ENCODE data around the gene UBA1. TPM values are rescaled to one million over a fixed set of nuclear protein-coding genes. Genes with fewer than 3 reads are reported as not detected.

UBA1 gene
- total and polyA plus RNA-seq, 2 of the 13 experiments (the other 11 are each of a cell fraction or from before 2014, with no cell fraction given) = 93.3 to 129 TPM

DNA sequence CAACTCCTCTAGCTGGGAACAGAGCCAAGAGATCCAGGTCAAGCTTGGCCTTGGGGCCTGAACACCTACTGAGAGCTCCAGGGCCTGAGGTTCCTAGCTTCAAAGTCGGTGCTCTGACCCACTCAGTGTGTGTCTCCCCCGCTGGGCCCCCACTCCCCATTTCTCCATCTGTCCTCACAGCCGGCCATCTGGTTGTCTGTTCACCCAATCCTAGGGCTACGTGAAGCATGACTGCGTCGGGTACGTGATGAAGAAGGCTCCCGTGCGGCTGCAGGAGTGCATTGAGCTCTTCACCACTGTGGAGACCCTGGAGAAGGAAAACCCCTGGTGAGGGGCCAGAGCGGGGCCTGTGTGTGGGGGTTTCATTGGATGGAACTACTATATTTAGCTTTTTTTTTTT lies 51.5 kb downstream of the UBA1 start:
- BruUV-seq (replicated peaks) = no TSS peak
- no peak overlapping the region for H3K4me2 ChIP-seq (ENCODE audit: low read depth, low read length)
- peaks cover 1 to 30% of the 10 kb centered on the region in 2 experiments; a peak in 3 of 5 replicates for H3K36me3 ChIP-seq (replicated peaks in 1 of 2; ENCODE audit: control insufficient read depth in 1 of 2, insufficient read depth in 2 of 2, low read length in 2 of 2)
- H3K9ac ChIP-seq (ENCODE audit: insufficient read depth, low read depth, low read length) = no peak overlapping the region
- intact Hi-C loops (cut with micrococcal nuclease; ENCODE audit: unreplicated experiment) (no loop called here), in situ Hi-C loops (cut with HindIII; ENCODE audit: extremely low pct_ligation_motif_present, low pct_unique_long_range_greater_than_20kb) (no loop called here)
- H3K9me3 ChIP-seq (ENCODE audit: low read length) = no peaks in the 10 kb centered on the region
- no peak overlapping the region for H2AFZ ChIP-seq (ENCODE audit: low read length)
- ChIA-PET POLR2A (no interaction called here), CTCF (ENCODE audit: low intra/inter-chr PET ratio, low total read pairs) (no interaction called here)
- no peaks in the 10 kb centered on the region for H4K20me1 ChIP-seq (ENCODE audit: insufficient read depth, low read length)
- H3K4me3 ChIP-seq (replicated peaks in 1 of 3; ENCODE audit: insufficient read depth in 1 of 3, low read depth in 2 of 3, low read length in 3 of 3) = no peak overlapping the region
- no peak overlapping the region for H3K27ac ChIP-seq (ENCODE audit: extremely low read length, insufficient read depth, low read length)
- ATAC-seq (no peak), DNase-seq (ENCODE audit: low spot score) (no peak), FAIRE-seq (no peak)
- H3K4me1 ChIP-seq (ENCODE audit: insufficient read depth, low read length) = no peaks in the 10 kb centered on the region
- H3K79me2 ChIP-seq (ENCODE audit: insufficient read depth, low read length) = no peaks in the 10 kb centered on the region
- 96% methylated on average over 9 of the region's 10 CpGs for WGBS (ENCODE audit: low lambda C conversion rate)
- H3K27me3 ChIP-seq (ENCODE audit: control insufficient read depth in 1 of 2, insufficient read depth in 2 of 2, low read length in 2 of 2) = no peaks in the 10 kb centered on the region
- no peak for TF ChIP-seq KLF13 (CRISPR knock-in tag; IDR thresholded peaks at IDR 0.05)
- TF ChIP-seq SUZ12 (IDR thresholded peaks at IDR 0.05; ENCODE audit: low read depth, low read length) = no peak
- no peak for TF ChIP-seq SNAI1 (CRISPR knock-in tag; IDR thresholded peaks at IDR 0.05; ENCODE audit: borderline replicate concordance)
- no peak for TF ChIP-seq RXRA (CRISPR knock-in tag; IDR thresholded peaks at IDR 0.05)

DNA sequence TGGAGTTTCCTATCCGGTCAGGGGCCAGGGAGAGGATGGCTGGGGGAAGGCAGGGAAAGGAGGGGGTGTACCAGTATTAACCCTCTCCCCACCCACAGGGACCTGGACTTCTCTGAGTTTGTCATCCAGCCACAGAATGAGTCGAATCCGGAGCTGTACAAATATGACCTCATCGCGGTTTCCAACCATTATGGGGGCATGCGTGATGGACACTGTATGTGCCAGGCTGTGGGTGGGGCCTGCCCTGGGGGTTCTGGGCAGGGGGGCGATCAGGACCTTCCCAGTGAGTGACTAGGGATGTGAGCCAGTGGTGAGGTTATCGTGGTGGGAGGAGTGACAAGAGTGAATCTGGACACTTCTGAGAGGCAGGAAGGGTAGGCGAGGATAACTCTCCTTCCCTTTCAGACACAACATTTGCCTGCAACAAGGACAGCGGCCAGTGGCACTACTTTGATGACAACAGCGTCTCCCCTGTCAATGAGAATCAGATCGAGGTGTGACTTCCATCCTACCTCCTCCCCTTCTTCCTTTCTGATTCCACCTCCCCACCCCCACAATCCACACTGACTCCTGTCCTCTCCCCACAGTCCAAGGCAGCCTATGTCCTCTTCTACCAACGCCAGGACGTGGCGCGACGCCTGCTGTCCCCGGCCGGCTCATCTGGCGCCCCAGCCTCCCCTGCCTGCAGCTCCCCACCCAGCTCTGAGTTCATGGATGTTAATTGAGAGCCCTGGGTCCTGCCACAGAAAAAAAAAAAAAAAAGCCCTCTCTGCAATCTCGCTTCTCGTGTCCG lies 53.8 kb downstream of the UBA1 start:
- no peak overlapping the region for H3K4me2 ChIP-seq (ENCODE audit: low read depth, low read length)
- no peaks in the 10 kb centered on the region for H3K9me3 ChIP-seq (ENCODE audit: low read length)
- in situ Hi-C loops (cut with HindIII; ENCODE audit: extremely low pct_ligation_motif_present, low pct_unique_long_range_greater_than_20kb) = no loop called here
- H2AFZ ChIP-seq (ENCODE audit: low read length) = no peak overlapping the region
- no peaks in the 10 kb centered on the region for H4K20me1 ChIP-seq (ENCODE audit: insufficient read depth, low read length)
- H3K4me3 ChIP-seq (replicated peaks in 1 of 3; ENCODE audit: insufficient read depth in 1 of 3, low read depth in 2 of 3, low read length in 3 of 3) = no peak overlapping the region
- H3K27ac ChIP-seq (ENCODE audit: extremely low read length, insufficient read depth, low read length) = no peak overlapping the region
- DNase-seq (ENCODE audit: low spot score) (no peak), ATAC-seq (no peak; the same call in 2 of the 3 replicates), FAIRE-seq (no peak)
- intact Hi-C loops (cut with micrococcal nuclease; ENCODE audit: unreplicated experiment) = no loop called here
- WGBS (ENCODE audit: low lambda C conversion rate) = 98% methylated on average over 16 of the region's 23 CpGs
- no peaks in the 10 kb centered on the region for H3K4me1 ChIP-seq (ENCODE audit: insufficient read depth, low read length)
- H3K27me3 ChIP-seq (ENCODE audit: control insufficient read depth in 1 of 2, insufficient read depth in 2 of 2, low read length in 2 of 2) = no peaks in the 10 kb centered on the region
- peaks cover 0 to 14% of the 10 kb centered on the region in 2 experiments; a peak in 2 of 5 replicates for H3K36me3 ChIP-seq (replicated peaks in 1 of 2; ENCODE audit: control insufficient read depth in 1 of 2, insufficient read depth in 2 of 2, low read length in 2 of 2)
- TSS peak; percentile 35 for BruUV-seq (replicated peaks)
- POLR2A ChIA-PET = no interaction called here
- H3K79me2 ChIP-seq (ENCODE audit: insufficient read depth, low read length) = no peaks in the 10 kb centered on the region
- CTCF ChIA-PET (ENCODE audit: low intra/inter-chr PET ratio, low total read pairs) = no interaction called here
- no peak overlapping the region for H3K9ac ChIP-seq (ENCODE audit: insufficient read depth, low read depth, low read length)
- TF ChIP-seq, protein P1, sequence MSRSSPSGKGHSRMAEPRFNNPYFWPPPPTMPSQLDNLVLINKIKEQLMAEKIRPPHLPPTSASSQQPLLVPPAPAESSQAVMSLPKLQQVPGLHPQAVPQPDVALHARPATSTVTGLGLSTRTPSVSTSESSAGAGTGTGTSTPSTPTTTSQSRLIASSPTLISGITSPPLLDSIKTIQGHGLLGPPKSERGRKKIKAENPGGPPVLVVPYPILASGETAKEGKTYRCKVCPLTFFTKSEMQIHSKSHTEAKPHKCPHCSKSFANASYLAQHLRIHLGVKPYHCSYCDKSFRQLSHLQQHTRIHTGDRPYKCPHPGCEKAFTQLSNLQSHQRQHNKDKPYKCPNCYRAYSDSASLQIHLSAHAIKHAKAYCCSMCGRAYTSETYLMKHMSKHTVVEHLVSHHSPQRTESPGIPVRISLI (CRISPR knock-in tag; IDR thresholded peaks at IDR 0.05; ENCODE audit: borderline replicate concordance) = no peak
- TF ChIP-seq KMT2B (CRISPR knock-in tag; IDR thresholded peaks at IDR 0.05) (no peak), ZNF761 (CRISPR knock-in tag; conservative IDR thresholded peaks at IDR 0.05) (no peak), HNRNPH1 (optimal IDR thresholded peaks at IDR 0.05; ENCODE audit: low read depth, low read length) (no peak), ELF3 (CRISPR knock-in tag; IDR thresholded peaks at IDR 0.05) (no peak), ZSCAN22 (CRISPR knock-in tag; IDR thresholded peaks at IDR 0.05) (no peak), THAP11 (CRISPR knock-in tag; IDR thresholded peaks at IDR 0.05) (no peak), SMARCE1 (IDR thresholded peaks at IDR 0.05; ENCODE audit: borderline replicate concordance) (no peak)
- TF ChIP-seq, protein P2, sequence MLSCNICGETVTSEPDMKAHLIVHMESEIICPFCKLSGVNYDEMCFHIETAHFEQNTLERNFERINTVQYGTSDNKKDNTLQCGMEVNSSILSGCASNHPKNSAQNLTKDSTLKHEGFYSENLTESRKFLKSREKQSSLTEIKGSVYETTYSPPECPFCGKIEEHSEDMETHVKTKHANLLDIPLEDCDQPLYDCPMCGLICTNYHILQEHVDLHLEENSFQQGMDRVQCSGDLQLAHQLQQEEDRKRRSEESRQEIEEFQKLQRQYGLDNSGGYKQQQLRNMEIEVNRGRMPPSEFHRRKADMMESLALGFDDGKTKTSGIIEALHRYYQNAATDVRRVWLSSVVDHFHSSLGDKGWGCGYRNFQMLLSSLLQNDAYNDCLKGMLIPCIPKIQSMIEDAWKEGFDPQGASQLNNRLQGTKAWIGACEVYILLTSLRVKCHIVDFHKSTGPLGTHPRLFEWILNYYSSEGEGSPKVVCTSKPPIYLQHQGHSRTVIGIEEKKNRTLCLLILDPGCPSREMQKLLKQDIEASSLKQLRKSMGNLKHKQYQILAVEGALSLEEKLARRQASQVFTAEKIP (CRISPR knock-in tag; IDR thresholded peaks at IDR 0.05; ENCODE audit: borderline replicate concordance) = no peak
